Measurements from ENCODE around the gene CEMIP. TPM values are rescaled to one million over a fixed set of nuclear protein-coding genes. Genes with fewer than 3 reads are reported as not detected.

CEMIP gene
- total and polyA plus RNA-seq, 10 of the 15 experiments (the other 5 are each of a cell fraction or from before 2014, with no cell fraction given), result 0.01 to 0.44 (median 0.16) TPM; not detected in 6

GRCh38 chr15:80992006-80992405, 212.8 kb downstream of the CEMIP start:
- ATAC-seq, result no peak
- no peak for FAIRE-seq

More at GRCh38 chr15:80992006-80992405, 212.8 kb downstream of the CEMIP start:
- TF ChIP-seq CBX3 (IDR thresholded peaks at IDR 0.05; ENCODE audit: borderline replicate concordance, low read depth) (no peak), NR2F1 (conservative IDR thresholded peaks at IDR 0.05) (no peak), SP1 (IDR thresholded peaks at IDR 0.05; ENCODE audit: low read depth, low read length) (no peak), SIN3A (IDR thresholded peaks at IDR 0.05; ENCODE audit: low read depth, low read length) (no peak), SMARCA5 (IDR thresholded peaks at IDR 0.05) (no peak), EZH2 (IDR thresholded peaks at IDR 0.05; ENCODE audit: borderline replicate concordance, control insufficient read depth, low read depth, low read length) (no peak), KDM1A (IDR thresholded peaks at IDR 0.05; ENCODE audit: borderline replicate concordance) (no peak), HDAC6 (IDR thresholded peaks at IDR 0.05; ENCODE audit: unreplicated experiment) (no peak), LARP7 (IDR thresholded peaks at IDR 0.05) (no peak), ZBTB4 (CRISPR knock-in tag; IDR thresholded peaks at IDR 0.05) (no peak), RFX5 (IDR thresholded peaks at IDR 0.05; ENCODE audit: low read depth, low read length) (no peak), JUNB (IDR thresholded peaks at IDR 0.05) (no peak), CHD1 (IDR thresholded peaks at IDR 0.05; ENCODE audit: low read depth, low read length) (no peak), SMAD5 (IDR thresholded peaks at IDR 0.05; ENCODE audit: low read depth) (no peak), SUZ12 (IDR thresholded peaks at IDR 0.05; ENCODE audit: unreplicated experiment) (no peak), GABPA (IDR thresholded peaks at IDR 0.05; ENCODE audit: low read depth) (no peak), ZNF384 (IDR thresholded peaks at IDR 0.05; ENCODE audit: borderline replicate concordance, low read depth, low read length) (no peak)
- peaks cover 0 to 1% of the 10 kb centered on the region in 2 experiments; a peak in 1 of 4 replicates for H3K36me3 ChIP-seq (ENCODE audit: control insufficient read depth in 2 of 2, insufficient read depth in 2 of 2, low read length in 1 of 2)
- intact Hi-C loops (cut with micrococcal nuclease; ENCODE audit: unreplicated experiment) (no loop called here), in situ Hi-C loops (cut with MboI) (loop anchor here (5.0 to 10.0 kb wide), 2 partner anchors 115 to 303 kb away; no protein-coding TSS in a partner anchor)
- POLR2A ChIA-PET, result interaction anchor here (1.0 kb wide), 1 partner anchor 15 kb away, joined by 6 read pairs; no protein-coding TSS in a partner anchor
- H4K20me1 ChIP-seq (ENCODE audit: control insufficient read depth, insufficient read depth), result no peaks in the 10 kb centered on the region
- RAD21 ChIA-PET (ENCODE audit: unreplicated experiment), result interaction anchor here (1.7 kb wide), 2 partner anchors 8 to 274 kb away, joined by 6 to 7 read pairs; partner anchors contain the start of gene TLNRD1
- H3K9ac ChIP-seq (ENCODE audit: control insufficient read depth, insufficient read depth, low read length), result no peak overlapping the region
- BruUV-seq (replicated peaks), result no TSS peak
- CTCF ChIA-PET, result interaction anchor here (1.0 to 2.9 kb wide), 6 partner anchors 15 to 319 kb away, joined by 3 to 29 read pairs (median 5); no protein-coding TSS in a partner anchor
- no peak overlapping the region for H3K27ac ChIP-seq (ENCODE audit: control insufficient read depth, insufficient read depth)
- no peaks in the 10 kb centered on the region for H3K27me3 ChIP-seq (replicated peaks in 1 of 2; ENCODE audit: control insufficient read depth in 2 of 2, insufficient read depth in 2 of 2, low read length in 1 of 2)
- peaks cover 25% of the 10 kb centered on the region for H3K79me2 ChIP-seq (ENCODE audit: control insufficient read depth, insufficient read depth, low read length)
- no peaks in the 10 kb centered on the region for H3K9me3 ChIP-seq (replicated peaks; ENCODE audit: control insufficient read depth, insufficient read depth, low read length)
- no peak overlapping the region for H3K4me3 ChIP-seq
- no peak overlapping the region for H3K4me2 ChIP-seq (ENCODE audit: control insufficient read depth, insufficient read depth)
- no peaks in the 10 kb centered on the region for H3K4me1 ChIP-seq (ENCODE audit: control insufficient read depth, insufficient read depth, low read length)
- 68% methylated on average over 4 of the region's 4 CpGs for WGBS (ENCODE audit: insufficient coverage, insufficient replicate concordance, low lambda C conversion rate, missing lambda C conversion rate)
- SMC1A ChIA-PET (ENCODE audit: uncharacterized antibody, unreplicated experiment), result interaction anchor here (1.5 to 2.2 kb wide), 4 partner anchors 8 to 274 kb away, joined by 4 to 12 read pairs (median 9); partner anchors contain the start of gene TLNRD1
- no peak for DNase-seq (ENCODE audit: low read depth, low spot score)
- no peak overlapping the region for H2AFZ ChIP-seq (ENCODE audit: control insufficient read depth, low read depth, low read length)

Measured in GM12878 (cell line).